Choroid plexus epithelial cell (primary cell): ENCODE data around the gene TNIP3.

Experiments used
- DNase-seq: peaks from one replicate; pipeline ENCODE4 v3.0.0-alpha.2; 2010; ENCODE audit warnings: low read depth
- H3K4me3 ChIP-seq: 2 replicates; pipeline ENCODE4 v1.5.1; 2011; ENCODE audit warnings: low read depth, mild to moderate bottlenecking, control low read depth, low read length, moderate library complexity
- TF ChIP-seq, protein P1 (sequence below): conservative IDR thresholded peaks from 2 replicates; pipeline ENCODE4 v1.5.1; 2011; ENCODE audit warnings: low read depth, mild to moderate bottlenecking, control low read depth, inconsistent platforms, low read length, moderate library complexity

TNIP3 gene

DNA sequence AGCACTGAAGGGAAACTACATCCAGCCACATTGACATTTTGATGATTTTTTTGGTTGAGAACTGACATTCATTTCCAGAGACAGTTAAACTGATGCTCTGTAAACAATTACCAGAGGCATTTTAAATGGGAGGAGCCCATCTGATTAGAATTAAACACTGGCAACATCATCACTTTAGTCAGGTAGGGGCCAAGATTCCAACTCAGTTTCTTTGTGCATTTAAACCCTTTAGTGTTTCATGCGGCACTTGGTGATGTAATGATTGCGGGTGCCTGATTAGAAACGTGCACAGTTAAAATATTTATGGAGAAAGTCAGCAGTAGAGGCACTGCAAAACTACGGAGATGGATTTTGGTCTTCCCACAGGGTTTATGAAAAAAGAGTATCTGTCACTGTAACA is 16.1 kb downstream of the TNIP3 start:
- TF ChIP-seq, protein P1, sequence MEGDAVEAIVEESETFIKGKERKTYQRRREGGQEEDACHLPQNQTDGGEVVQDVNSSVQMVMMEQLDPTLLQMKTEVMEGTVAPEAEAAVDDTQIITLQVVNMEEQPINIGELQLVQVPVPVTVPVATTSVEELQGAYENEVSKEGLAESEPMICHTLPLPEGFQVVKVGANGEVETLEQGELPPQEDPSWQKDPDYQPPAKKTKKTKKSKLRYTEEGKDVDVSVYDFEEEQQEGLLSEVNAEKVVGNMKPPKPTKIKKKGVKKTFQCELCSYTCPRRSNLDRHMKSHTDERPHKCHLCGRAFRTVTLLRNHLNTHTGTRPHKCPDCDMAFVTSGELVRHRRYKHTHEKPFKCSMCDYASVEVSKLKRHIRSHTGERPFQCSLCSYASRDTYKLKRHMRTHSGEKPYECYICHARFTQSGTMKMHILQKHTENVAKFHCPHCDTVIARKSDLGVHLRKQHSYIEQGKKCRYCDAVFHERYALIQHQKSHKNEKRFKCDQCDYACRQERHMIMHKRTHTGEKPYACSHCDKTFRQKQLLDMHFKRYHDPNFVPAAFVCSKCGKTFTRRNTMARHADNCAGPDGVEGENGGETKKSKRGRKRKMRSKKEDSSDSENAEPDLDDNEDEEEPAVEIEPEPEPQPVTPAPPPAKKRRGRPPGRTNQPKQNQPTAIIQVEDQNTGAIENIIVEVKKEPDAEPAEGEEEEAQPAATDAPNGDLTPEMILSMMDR: no peak
- DNase-seq: no peak
- H3K4me3 ChIP-seq: no peak overlapping the region

DNA sequence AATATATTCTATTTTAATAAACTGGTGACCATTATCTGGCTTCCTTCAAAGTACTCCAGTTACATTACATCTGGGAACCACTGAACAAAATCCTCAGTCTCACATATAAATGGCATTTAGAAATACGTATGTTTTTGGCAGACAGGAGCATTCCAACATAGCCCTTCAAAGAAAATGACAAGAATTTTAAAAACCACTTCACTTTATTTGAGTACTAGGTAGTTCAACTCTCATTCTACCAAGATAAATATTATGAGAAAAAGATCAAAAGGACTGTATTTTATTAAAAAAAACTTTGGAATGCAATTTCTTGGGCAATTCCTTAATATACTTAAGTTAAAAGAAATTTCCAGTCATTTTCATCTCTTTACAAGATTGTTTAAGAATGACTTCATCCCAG is 17.6 kb downstream of the TNIP3 start:
- DNase-seq: peak; percentile 77
- TF ChIP-seq, protein P1: no peak
- H3K4me3 ChIP-seq: no peak overlapping the region

DNA sequence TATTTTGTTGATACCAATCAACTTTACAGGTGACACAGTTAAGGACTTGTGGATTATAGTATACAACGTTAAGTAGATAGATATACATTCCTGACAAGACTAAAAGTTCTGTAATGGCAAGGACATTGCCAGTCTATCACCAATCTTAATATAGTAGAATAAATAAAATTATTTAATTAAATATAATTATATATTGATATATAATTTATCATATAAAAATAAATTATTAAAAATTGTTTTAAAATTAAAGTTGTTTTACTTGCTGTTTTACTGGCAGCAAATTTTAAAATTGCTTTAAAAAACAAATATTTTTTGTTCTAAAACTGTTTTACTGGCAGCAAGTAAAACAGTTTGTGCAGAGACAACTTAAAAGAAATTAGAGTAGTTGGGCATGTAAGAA is 18.7 kb downstream of the TNIP3 start:
- H3K4me3 ChIP-seq: no peak overlapping the region
- TF ChIP-seq, protein P1: no peak
- DNase-seq: no peak

DNA sequence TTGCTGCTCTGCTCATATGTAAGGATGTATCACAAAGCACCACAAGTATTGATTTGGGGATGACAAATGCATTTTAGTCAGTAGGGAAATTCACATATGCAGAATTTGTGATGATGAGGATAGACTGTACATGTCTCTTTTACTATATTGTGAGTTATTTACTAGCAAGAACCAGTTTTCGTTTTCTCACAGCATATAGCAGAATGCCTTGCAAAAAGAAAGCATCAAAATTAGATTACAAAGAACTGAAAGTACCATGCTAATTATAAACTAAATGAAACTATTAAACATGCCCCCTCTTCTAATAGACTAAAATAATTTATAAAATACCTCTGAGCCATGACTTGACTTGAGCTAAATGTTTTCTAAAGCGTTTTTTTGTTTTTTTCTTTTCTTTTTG is 20.1 kb downstream of the TNIP3 start:
- TF ChIP-seq, protein P1: no peak
- no peak for DNase-seq
- H3K4me3 ChIP-seq: no peak overlapping the region

DNA sequence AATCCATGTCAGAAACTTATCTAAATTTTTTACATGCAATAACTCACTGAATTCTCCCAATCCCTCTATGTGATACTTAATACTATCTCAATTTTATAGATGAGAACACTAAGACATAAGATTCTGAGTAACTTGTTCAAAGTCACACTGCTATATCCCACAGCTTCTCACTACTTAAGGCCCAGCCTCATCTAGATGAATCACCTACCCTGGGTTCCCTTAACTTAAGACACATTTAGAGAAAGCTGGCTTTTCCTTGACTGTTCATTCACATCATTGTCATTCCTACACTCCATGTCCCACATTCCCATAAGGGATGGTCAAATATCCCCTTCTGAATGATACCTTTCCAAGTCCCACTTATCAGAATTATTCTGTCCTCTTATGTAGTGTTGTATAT is 21.0 kb downstream of the TNIP3 start:
- TF ChIP-seq, protein P1: no peak
- no peak for DNase-seq
- H3K4me3 ChIP-seq: no peak overlapping the region

DNA sequence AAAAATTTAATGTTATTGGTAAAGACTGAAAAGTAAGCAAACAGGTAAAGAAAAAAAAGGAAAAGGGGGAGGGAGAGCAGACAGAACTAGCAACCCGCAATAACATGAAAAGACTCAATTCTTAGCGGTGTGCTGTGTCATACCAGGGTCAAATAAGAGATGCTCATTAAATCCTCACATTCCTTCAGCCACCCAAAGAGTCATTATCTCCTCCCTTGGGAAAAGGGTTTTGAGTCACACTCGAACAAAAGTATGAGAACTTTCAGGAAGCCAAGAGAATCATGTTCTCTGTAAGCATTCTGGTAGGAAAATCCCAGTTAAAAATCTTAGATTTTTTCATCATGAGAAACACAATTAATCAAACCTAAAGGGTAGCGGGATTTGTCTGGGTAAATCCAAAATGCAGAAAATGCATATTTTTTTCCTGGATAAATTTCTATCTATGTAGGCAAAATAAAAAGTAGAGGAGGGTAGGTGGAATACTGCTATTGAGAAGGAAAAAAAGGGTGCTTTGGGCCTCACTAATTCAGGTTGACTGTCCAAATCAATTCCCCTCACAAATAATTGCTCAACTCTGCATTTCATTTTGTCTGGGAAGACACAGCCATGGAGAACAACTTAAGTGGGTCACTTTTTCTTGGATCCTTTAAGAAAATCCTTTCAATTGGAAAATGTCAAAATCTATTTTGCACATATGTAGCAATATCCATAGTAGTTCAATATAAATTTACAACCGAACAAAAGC is 23.2 kb downstream of the TNIP3 start:
- DNase-seq: peak; percentile 66
- TF ChIP-seq, protein P1: no peak
- no peak overlapping the region for H3K4me3 ChIP-seq

DNA sequence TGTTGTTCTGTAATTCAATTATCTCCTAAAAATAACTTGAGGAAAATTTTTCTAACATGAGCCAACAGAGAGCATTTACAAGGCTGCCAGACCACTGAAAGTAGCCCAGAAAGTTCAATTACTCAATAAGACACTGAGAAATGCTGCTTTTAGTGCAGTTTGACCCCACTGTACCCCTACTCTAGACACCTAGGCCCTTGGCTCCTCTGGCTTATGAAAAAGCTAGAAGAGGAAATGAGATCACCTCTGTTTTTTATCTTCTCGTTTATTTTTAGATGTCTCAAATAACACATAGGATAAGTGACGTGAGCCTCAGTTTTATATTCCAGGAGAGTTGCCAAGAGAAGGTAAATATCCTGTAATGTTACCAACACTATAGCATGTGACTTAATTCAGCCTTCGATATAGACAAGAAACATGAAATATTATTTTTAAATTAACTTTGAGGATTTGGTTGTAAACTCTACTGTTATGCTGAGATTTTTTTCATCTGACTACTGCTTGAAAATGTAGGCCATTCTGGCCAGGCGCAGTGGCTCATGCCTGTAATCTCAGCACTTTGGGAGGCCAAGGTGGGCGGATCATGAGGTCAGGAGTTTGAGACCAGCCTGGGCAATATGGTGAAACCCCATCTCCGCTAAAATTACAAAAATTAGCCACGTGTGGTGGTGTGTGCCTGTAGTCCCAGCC is 24.4 kb downstream of the TNIP3 start:
- no peak overlapping the region for H3K4me3 ChIP-seq
- TF ChIP-seq, protein P1: no peak
- peak; percentile 90 for DNase-seq
